ENCODE data around the gene LDLRAD2.

LDLRAD2 gene

DNA sequence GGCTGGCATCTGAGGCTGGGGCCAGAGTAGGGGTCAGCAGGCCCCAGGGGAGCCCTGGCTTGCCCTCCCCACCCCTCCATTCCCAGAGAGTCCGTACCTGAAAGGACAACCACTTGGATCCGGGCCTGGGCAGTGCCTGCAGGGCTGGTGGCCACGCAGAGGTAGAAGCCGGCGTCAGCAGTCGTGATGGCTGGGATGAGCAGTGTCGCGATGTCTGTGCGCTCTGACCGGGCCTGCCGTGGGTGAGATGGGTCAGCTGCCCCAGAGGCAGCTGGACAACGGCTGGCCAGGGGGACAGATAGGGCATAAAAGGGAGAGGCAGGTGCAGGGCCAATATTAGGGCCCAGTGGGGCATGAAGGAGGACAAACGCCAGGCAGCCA lies 42.7 kb downstream of the LDLRAD2 start:
- DNase-seq (ENCODE audit: extremely low spot score): no peak
- ChIA-PET CTCF (no interaction called here), POLR2A (no interaction called here)
- TF ChIP-seq ZNF384 (IDR thresholded peaks at IDR 0.05) (no peak), FOXA1 (IDR thresholded peaks at IDR 0.05) (no peak), FOXM1 (IDR thresholded peaks at IDR 0.05; ENCODE audit: borderline replicate concordance) (no peak)

DNA sequence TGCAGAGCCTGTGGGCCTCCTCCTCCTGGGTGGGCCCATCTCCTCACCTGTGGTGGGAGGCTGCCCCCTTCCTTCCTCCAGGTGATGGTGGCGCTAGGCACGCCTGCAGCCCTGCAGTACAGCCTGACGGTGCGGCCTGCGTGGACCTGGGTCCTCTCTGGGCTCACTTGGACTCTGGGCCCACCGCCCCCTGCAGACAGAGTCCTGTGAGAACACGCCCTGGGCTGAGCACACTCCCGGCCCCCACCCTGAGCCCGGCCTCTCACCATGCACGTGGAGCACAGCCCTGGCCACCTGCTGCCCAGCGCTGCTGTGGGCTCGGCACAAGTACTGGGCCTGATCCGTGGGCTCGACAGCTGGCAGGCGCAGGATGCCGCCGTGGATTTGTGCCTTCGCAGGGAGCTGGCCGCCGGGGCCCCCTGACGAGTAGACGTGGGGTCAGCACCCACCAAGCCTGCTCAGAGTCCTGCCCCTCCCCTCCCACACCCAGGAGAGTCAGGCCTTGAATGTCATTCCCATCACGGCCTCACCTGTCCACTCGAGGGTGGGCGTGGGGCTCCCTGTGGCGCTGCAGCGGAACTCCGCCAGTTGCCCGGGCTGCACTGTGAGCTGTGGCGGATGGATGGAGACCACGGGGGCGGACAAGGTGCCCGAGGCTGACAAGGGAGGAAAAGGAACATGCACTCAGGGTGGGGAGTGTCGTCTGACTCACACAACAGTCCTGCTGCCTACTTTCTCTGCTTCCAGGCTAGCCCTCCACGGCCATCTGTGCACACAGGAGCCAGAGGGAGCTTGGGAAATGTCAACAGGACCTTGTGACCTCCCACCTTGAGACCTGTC lies 43.4 kb downstream of the LDLRAD2 start:
- CTCF ChIA-PET: no interaction called here
- POLR2A ChIA-PET: interaction anchor here (0.6 kb wide), 1 partner anchor 483 kb away, joined by 3 read pairs; no protein-coding TSS in a partner anchor
- TF ChIP-seq TARDBP (IDR thresholded peaks at IDR 0.05) (no peak), L3MBTL2 (conservative IDR thresholded peaks at IDR 0.05) (no peak), FOXK2 (IDR thresholded peaks at IDR 0.05) (no peak), ZNF384 (IDR thresholded peaks at IDR 0.05) (no peak), SUZ12 (IDR thresholded peaks at IDR 0.05) (no peak), FOXM1 (IDR thresholded peaks at IDR 0.05; ENCODE audit: borderline replicate concordance) (no peak), ELF4 (IDR thresholded peaks at IDR 0.05) (no peak)
- no peak for DNase-seq (ENCODE audit: extremely low spot score)

DNA sequence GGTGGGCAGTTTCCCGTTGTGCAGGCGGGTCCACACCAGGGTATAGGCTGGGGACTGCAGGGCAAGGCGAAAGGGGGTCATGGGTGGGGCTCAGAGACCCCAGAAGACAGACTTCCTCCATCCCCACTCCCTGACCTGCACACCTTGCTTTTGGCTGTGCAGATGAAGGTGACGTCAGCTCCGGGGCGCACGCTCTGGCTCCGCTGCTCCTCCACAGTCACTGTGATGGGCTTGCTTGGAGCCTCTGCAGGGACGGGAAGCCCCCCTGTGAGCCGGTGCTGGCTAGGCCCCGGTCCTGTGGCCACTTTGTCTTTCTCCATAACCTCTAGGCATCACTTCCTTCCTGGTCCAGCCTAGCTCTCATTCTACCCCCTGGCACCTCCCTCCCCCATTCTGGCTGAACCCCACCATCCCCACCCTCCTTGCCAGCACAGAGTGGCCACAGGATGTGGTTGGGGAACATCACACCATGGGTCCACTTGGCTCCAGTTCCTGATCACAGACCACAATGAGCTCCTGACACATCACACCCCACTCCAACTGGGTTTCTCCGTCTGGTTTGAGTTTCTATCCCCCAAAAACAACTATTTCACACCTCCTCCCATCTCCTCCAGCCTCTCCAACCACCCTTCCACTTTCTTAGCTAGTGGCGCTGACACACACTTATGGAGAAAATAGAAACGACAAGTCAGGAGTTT lies 45.2 kb downstream of the LDLRAD2 start:
- ChIA-PET CTCF (no interaction called here), POLR2A (no interaction called here)
- TF ChIP-seq L3MBTL2 (conservative IDR thresholded peaks at IDR 0.05): no peak
- TF ChIP-seq NFRKB (IDR thresholded peaks at IDR 0.05): no peak
- TF ChIP-seq SP1 (IDR thresholded peaks at IDR 0.05): no peak
- TF ChIP-seq ARNT (IDR thresholded peaks at IDR 0.05): no peak
- no peak for TF ChIP-seq FOXA1 (IDR thresholded peaks at IDR 0.05)
- TF ChIP-seq HDGF (IDR thresholded peaks at IDR 0.05; ENCODE audit: borderline replicate concordance): no peak
- TF ChIP-seq ZNF384 (IDR thresholded peaks at IDR 0.05): no peak
- no peak for TF ChIP-seq LEF1 (IDR thresholded peaks at IDR 0.05; ENCODE audit: borderline replicate concordance)
- no peak for TF ChIP-seq CTBP1 (IDR thresholded peaks at IDR 0.05; ENCODE audit: borderline replicate concordance)
- TF ChIP-seq BHLHE40 (IDR thresholded peaks at IDR 0.05; ENCODE audit: borderline replicate concordance): no peak
- no peak for TF ChIP-seq ELF4 (IDR thresholded peaks at IDR 0.05)
- TF ChIP-seq FOXK2 (IDR thresholded peaks at IDR 0.05): no peak
- no peak for TF ChIP-seq SUZ12 (IDR thresholded peaks at IDR 0.05)
- TF ChIP-seq, protein P1, sequence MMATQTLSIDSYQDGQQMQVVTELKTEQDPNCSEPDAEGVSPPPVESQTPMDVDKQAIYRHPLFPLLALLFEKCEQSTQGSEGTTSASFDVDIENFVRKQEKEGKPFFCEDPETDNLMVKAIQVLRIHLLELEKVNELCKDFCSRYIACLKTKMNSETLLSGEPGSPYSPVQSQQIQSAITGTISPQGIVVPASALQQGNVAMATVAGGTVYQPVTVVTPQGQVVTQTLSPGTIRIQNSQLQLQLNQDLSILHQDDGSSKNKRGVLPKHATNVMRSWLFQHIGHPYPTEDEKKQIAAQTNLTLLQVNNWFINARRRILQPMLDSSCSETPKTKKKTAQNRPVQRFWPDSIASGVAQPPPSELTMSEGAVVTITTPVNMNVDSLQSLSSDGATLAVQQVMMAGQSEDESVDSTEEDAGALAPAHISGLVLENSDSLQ (IDR thresholded peaks at IDR 0.05): no peak
- no peak for TF ChIP-seq TARDBP (IDR thresholded peaks at IDR 0.05)
- no peak for TF ChIP-seq FOXM1 (IDR thresholded peaks at IDR 0.05; ENCODE audit: borderline replicate concordance)
- no peak for DNase-seq (ENCODE audit: extremely low spot score)

DNA sequence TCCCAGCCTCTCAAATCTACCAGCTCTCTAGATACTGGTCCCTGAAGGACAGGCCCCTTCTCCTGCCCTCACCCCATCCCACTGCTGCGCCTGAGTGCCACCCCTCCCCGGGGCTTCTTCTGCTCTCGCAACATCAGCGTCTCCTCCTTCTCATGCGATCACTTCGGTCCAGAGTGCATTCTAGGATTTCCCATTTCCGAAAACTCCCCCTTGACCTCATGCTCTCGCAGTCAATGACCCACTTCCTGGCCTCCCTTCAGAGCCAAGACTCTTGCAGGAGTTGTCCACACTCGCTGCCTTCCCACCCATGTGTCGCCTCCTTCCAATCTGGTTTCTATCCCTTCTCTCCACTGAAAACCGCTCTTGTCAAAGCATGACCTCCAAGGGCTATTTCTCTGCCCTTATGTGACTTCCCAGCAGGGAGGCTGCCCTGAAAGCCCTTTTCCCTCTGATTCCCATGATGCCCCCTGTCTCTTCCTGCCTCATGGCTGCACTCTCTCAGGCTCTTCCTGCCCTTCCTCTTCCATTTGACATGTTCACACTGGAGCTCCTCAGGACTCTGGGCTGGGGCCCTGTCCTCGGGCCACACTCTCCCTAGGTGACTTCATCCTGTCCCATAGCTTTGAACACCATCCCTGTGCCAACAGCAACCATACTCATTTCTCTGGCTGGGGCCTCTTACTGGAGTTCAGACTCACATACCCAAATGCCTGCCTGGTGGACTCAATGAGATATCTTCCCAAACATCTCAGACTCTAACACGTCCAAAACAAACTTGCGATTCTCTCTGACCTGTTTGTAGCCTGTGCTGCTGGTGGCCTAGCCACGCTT lies 46.0 kb downstream of the LDLRAD2 start:
- no peak for DNase-seq (ENCODE audit: extremely low spot score)
- TF ChIP-seq L3MBTL2 (conservative IDR thresholded peaks at IDR 0.05) (no peak), ELF4 (IDR thresholded peaks at IDR 0.05) (no peak), CTBP1 (IDR thresholded peaks at IDR 0.05; ENCODE audit: borderline replicate concordance) (no peak), SUZ12 (IDR thresholded peaks at IDR 0.05) (no peak), LEF1 (IDR thresholded peaks at IDR 0.05; ENCODE audit: borderline replicate concordance) (no peak), SP1 (IDR thresholded peaks at IDR 0.05) (no peak), NFRKB (IDR thresholded peaks at IDR 0.05) (no peak), BHLHE40 (IDR thresholded peaks at IDR 0.05; ENCODE audit: borderline replicate concordance) (no peak), TARDBP (IDR thresholded peaks at IDR 0.05) (no peak), ARNT (IDR thresholded peaks at IDR 0.05) (no peak), ZNF384 (IDR thresholded peaks at IDR 0.05) (no peak), FOXK2 (IDR thresholded peaks at IDR 0.05) (no peak)
- CTCF ChIA-PET: no interaction called here
- POLR2A ChIA-PET: no interaction called here

DNA sequence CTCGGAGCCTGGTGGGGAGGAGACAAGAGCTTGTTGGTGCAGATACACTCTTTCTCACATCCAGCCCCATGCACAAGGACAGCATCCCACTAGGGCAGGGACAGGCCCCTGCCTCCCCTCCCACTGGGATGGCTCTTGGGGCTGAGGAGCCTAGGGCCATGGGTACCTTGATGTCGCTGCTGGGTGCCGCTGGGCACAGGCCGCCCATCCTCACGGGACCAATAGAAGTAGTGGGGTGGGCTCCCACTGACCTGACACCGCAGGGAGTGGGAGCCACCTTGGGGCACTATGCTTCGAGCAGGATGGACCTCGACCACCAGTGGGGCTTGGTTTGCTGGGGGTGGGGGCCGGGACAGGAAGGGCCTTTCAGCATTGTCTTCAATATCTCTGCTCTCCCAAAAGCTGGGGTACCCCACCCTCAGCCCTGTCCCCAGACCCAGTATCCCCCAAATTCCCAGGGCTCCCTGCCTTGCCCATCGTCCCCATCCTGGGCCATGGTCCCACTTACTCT lies 47.7 kb downstream of the LDLRAD2 start:
- CTCF ChIA-PET: no interaction called here
- DNase-seq (ENCODE audit: extremely low spot score): no peak
- no peak for TF ChIP-seq NFRKB (IDR thresholded peaks at IDR 0.05)
- no peak for TF ChIP-seq BHLHE40 (IDR thresholded peaks at IDR 0.05; ENCODE audit: borderline replicate concordance)
- no peak for TF ChIP-seq CTBP1 (IDR thresholded peaks at IDR 0.05; ENCODE audit: borderline replicate concordance)
- no peak for TF ChIP-seq FOXA1 (IDR thresholded peaks at IDR 0.05)
- TF ChIP-seq HDGF (IDR thresholded peaks at IDR 0.05; ENCODE audit: borderline replicate concordance): no peak
- no peak for TF ChIP-seq SP1 (IDR thresholded peaks at IDR 0.05)
- TF ChIP-seq SUZ12 (IDR thresholded peaks at IDR 0.05): no peak
- TF ChIP-seq LEF1 (IDR thresholded peaks at IDR 0.05; ENCODE audit: borderline replicate concordance): no peak
- no peak for TF ChIP-seq ELF4 (IDR thresholded peaks at IDR 0.05)
- TF ChIP-seq, protein P1 (IDR thresholded peaks at IDR 0.05): no peak
- no peak for TF ChIP-seq ZNF384 (IDR thresholded peaks at IDR 0.05)
- POLR2A ChIA-PET: no interaction called here

DNA sequence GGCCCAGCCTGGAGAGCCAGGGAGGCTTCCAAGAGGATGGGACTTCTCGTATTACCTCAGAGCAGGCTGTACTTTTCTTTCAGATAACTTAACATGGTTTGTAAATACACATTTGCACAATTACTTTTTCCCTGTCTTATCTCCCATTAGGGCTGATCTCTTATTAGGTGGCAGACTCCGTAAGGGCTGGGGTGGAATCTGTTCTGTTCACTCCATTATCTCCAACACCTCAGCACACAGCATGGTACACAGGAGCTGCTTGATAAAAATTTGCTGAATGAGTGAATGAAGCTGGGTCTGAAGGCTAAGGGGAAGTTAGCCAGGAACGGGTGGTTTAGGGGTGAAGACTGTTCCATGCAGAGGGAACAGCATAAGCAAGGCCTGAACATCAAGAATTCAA lies 48.9 kb downstream of the LDLRAD2 start:
- TF ChIP-seq L3MBTL2 (conservative IDR thresholded peaks at IDR 0.05): no peak
- no peak for TF ChIP-seq SUZ12 (IDR thresholded peaks at IDR 0.05)
- no peak for TF ChIP-seq BHLHE40 (IDR thresholded peaks at IDR 0.05; ENCODE audit: borderline replicate concordance)
- no peak for TF ChIP-seq TARDBP (IDR thresholded peaks at IDR 0.05)
- TF ChIP-seq CTBP1 (IDR thresholded peaks at IDR 0.05; ENCODE audit: borderline replicate concordance): no peak
- no peak for TF ChIP-seq FOXA1 (IDR thresholded peaks at IDR 0.05)
- no peak for TF ChIP-seq FOXM1 (IDR thresholded peaks at IDR 0.05; ENCODE audit: borderline replicate concordance)
- ChIA-PET CTCF (no interaction called here), POLR2A (no interaction called here)
- DNase-seq (ENCODE audit: extremely low spot score): no peak
